Lung (tissue), 12 donors: ENCODE data around the gene TTYH3. TPM values are rescaled to one million over a fixed set of nuclear protein-coding genes. Genes with fewer than 3 reads are reported as not detected.
A peak's percentile ranks its signal among the peaks of the same experiment; 100 is the strongest.

ENCODE experiments used
- ATAC-seq: fragments of 200-7000 bp; cut with Tn5 transposase; one replicate; pipeline ENCODE4 v1.9.1; 2020; ENCODE audit warnings: moderate number of reproducible peaks; ENCODE audit not compliant: insufficient read depth, low FRiP score
- DNase-seq, 3 donors: peaks; one replicate each; pipeline ENCODE4 v3.0.0-alpha.2; 2013 to 2017
- H3K27ac ChIP-seq, 2 donors: one replicate each; pipeline ENCODE4 v1.5.1; 2013; ENCODE audit warnings: mild to moderate bottlenecking in 2 of 2, moderate library complexity in 2 of 2, control low read depth in 1 of 2, inconsistent platforms in 1 of 2, low read depth in 1 of 2, low read length in 1 of 2
- H3K27me3 ChIP-seq, 3 donors: one replicate each; pipeline ENCODE4 v1.5.1; 2013; ENCODE audit warnings: low read length in 2 of 3; ENCODE audit not compliant: control insufficient read depth in 3 of 3, insufficient read depth in 3 of 3
- H3K36me3 ChIP-seq, 4 donors: one replicate each; pipeline ENCODE4 v1.5.1; 2013; ENCODE audit warnings: low read length in 4 of 4, mild to moderate bottlenecking in 1 of 4, moderate library complexity in 1 of 4; ENCODE audit not compliant: control insufficient read depth in 4 of 4, insufficient read depth in 4 of 4
- H3K4me1 ChIP-seq, 5 donors: one replicate each; pipeline ENCODE4 v1.5.1; 2013; ENCODE audit warnings: low read length in 5 of 5, mild to moderate bottlenecking in 2 of 5, moderate library complexity in 1 of 5; ENCODE audit not compliant: control insufficient read depth in 5 of 5, insufficient read depth in 5 of 5
- H3K4me3 ChIP-seq: one replicate; pipeline ENCODE4 v1.5.1; 2013; ENCODE audit warnings: mild to moderate bottlenecking, control low read depth, moderate library complexity
- H3K9ac ChIP-seq, 2 donors: one replicate each; pipeline ENCODE4 v1.5.1; 2013; ENCODE audit warnings: low read length in 2 of 2, control low read depth in 1 of 2; ENCODE audit not compliant: insufficient read depth in 1 of 2
- H3K9me3 ChIP-seq, 4 donors: one replicate each; pipeline ENCODE4 v1.5.1; 2013; ENCODE audit warnings: low read length in 3 of 4, mild to moderate bottlenecking in 1 of 4, moderate library complexity in 1 of 4; ENCODE audit not compliant: control insufficient read depth in 4 of 4, insufficient read depth in 3 of 4
- WGBS, 2 donors: extraction: QIAGEN DNeasy Blood & Tissue Kit; methylation state at CpG; one replicate each; pipeline ENCODE4 v1.1.7; 2013; 5-methylcytosine and 5-hydroxymethylcytosine counted together
- polyA plus RNA-seq, 2 donors: library from polyadenylated mRNA; stranded (reverse); fragments of 200-250 nt; gene quantifications; one replicate each; pipeline ENCODE4 v1.2.1, GENCODE V29; 2013
- total RNA-seq, 2 donors: library from RNA; depleted of rRNA in 1 of 2; stranded (reverse); fragments of >200 nt in 1 of 2; gene quantifications; one replicate each; pipeline ENCODE4 v1.2.1, GENCODE V29; 2014 to 2021
- TF ChIP-seq, protein P1 (sequence below): IDR thresholded peaks from 2 replicates; pipeline ENCODE4 v1.5.1; 2012; ENCODE audit warnings: mild to moderate bottlenecking; ENCODE audit errors: control extremely low read depth, extremely low read depth
- donor health status: control.
- donor health status: control.
- donor health status: Bipolar disorder and iron deficiency.
- donor health status: healthy.
- donor health status: DM: yes; HTN: yes; CAD: no.

Gene TTYH3
- total and polyA plus RNA-seq, 4 donors = 14.3 to 74.0 (median 55.8) TPM

GRCh38 chr7:2638224-2638991 is 6.6 kb downstream of the TTYH3 start:
- Histone ChIP-seq H3K27me3 (no peaks in the 10 kb centered on the region), H3K36me3 (peaks cover 0 to 9% (median 3%) of the 10 kb centered on the region in 4 donors), H3K27ac (no peak overlapping the region), H3K4me3 (no peak overlapping the region), H3K9ac (no peak overlapping the region), H3K9me3 (no peaks in the 10 kb centered on the region), H3K4me1 (peaks cover 10 to 57% (median 30%) of the 10 kb centered on the region in 5 donors)
- ATAC-seq = no peak
- DNase-seq = no peak
- TF ChIP-seq, protein P1, sequence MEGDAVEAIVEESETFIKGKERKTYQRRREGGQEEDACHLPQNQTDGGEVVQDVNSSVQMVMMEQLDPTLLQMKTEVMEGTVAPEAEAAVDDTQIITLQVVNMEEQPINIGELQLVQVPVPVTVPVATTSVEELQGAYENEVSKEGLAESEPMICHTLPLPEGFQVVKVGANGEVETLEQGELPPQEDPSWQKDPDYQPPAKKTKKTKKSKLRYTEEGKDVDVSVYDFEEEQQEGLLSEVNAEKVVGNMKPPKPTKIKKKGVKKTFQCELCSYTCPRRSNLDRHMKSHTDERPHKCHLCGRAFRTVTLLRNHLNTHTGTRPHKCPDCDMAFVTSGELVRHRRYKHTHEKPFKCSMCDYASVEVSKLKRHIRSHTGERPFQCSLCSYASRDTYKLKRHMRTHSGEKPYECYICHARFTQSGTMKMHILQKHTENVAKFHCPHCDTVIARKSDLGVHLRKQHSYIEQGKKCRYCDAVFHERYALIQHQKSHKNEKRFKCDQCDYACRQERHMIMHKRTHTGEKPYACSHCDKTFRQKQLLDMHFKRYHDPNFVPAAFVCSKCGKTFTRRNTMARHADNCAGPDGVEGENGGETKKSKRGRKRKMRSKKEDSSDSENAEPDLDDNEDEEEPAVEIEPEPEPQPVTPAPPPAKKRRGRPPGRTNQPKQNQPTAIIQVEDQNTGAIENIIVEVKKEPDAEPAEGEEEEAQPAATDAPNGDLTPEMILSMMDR = no peak
- WGBS, 2 donors = 72 to 80% methylated on average over 34 of the region's 34 CpGs

DNA sequence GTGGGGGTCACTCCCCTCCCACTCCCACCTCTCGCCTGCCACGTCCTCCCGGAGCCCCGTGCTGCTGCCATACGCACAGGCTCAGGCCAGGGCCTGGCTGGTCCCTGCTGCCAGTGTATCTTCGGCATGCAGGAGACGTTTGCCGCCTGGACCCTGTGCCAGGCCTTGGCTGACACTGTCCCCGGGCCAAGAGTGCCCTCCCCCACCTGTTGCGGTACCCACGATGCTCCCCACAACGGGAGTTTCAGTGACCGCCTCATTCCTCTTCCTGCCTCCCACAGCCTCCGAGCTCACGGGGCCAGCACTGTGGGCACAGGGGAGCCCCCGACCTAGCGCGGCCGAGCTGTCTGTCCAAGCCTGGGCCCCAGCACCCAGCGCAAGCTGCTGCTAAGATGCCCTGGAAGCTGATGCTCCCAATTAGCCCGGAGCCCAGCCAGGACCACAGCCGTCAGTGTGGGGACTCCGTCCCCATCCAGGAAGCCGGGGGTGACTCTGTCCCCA is 7.4 kb downstream of the TTYH3 start:
- ATAC-seq (no peak), DNase-seq (no peak)
- Histone ChIP-seq H3K27me3 (no peaks in the 10 kb centered on the region), H3K4me1 (peaks cover 10 to 57% (median 25%) of the 10 kb centered on the region in 5 donors), H3K9me3 (no peaks in the 10 kb centered on the region), H3K36me3 (peaks cover 0 to 9% (median 3%) of the 10 kb centered on the region in 4 donors), H3K9ac (no peak overlapping the region), H3K4me3 (no peak overlapping the region), H3K27ac (no peak overlapping the region)
- TF ChIP-seq, protein P1 = no peak
- WGBS, 2 donors = 86 to 87% methylated on average over 24 of the region's 24 CpGs

DNA sequence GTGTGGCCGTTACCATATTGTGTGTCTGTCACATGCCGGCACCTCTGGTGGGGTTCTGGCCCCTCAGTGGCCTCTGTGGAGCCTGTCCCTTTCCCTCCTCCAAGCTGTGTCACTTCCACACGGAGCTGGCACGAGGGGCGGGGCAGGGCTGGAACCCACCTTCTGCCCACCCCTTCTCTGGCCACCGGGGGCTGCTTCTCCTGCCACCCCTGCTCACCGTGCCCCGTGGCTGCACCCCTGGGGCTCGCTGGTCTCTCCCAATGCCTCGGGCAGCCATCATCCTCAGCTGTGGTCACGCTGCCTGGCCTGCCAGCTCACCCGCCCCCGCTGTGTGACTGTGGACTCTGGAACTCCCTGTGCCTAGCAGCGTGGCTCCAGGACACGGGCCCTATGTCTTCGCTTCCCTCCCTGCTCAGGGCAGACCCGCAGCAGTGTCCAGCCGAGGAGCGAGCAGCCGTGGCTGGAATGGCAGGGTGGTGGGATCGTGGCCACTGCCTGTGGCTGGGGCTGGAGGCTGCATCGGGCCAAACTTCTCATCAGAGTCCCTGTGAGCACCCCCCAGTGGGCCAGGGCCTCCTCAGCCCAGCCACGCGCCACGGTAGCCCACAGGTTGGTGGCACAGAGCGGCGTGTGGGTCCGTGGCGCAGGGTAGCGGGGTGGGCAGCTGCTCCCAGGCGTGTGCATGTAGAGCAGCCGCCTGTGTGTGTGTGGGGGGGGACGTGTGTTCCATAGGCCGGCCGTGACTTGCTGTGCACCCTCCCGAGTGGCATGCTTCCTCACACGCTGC is 8.1 kb downstream of the TTYH3 start:
- no peak for ATAC-seq
- no peak overlapping the region for H3K9ac ChIP-seq

More for the DNA sequence above, 8.1 kb downstream of the TTYH3 start:
- no peaks in the 10 kb centered on the region for H3K27me3 ChIP-seq
- peak overlapping the region in 1 of 2 donors; percentile 88 for H3K27ac ChIP-seq
- 88 to 93% methylated on average over 37 of the region's 37 CpGs for WGBS, 2 donors
- peaks cover 0 to 6% (median 3%) of the 10 kb centered on the region in 4 donors for H3K36me3 ChIP-seq
- TF ChIP-seq, protein P1 = no peak
- no peak overlapping the region for H3K4me3 ChIP-seq
- no peaks in the 10 kb centered on the region for H3K9me3 ChIP-seq
- peaks cover 10 to 63% (median 27%) of the 10 kb centered on the region in 5 donors for H3K4me1 ChIP-seq
- DNase-seq = no peak
